ENCODE measurements around the gene SKIL.

The SKIL gene

GRCh38 chr3:170413291-170413690, 55.8 kb downstream of the SKIL start:
- DNase-seq, result no peak

- DNase-seq, result peak; percentile 81
These were observed 56.7 kb downstream of the SKIL start for GRCh38 chr3:170414202-170414663.

GRCh38 chr3:170417090-170417489, 59.6 kb downstream of the SKIL start:
- no peak for DNase-seq

GRCh38 chr3:170418422-170419398, 61.2 kb downstream of the SKIL start, which contains the start of gene CLDN11:
CLDN11 (plus strand) TSS chr3:170418868; CDS start chr3:170419067, 199 bp downstream.
- DNase-seq, result no peak

GRCh38 chr3:170419557-170420087, 62.1 kb downstream of the SKIL start:
- no peak for DNase-seq

GRCh38 chr3:170420307-170420821, 62.8 kb downstream of the SKIL start:
- DNase-seq, result no peak

- no peak for DNase-seq
These were observed 63.7 kb downstream of the SKIL start for GRCh38 chr3:170421111-170421641.

- DNase-seq, result no peak
These were observed 64.2 kb downstream of the SKIL start for GRCh38 chr3:170421758-170422157.

GRCh38 chr3:170423001-170423615, 65.6 kb downstream of the SKIL start:
- DNase-seq, result no peak

- no peak for DNase-seq
These were observed 67.4 kb downstream of the SKIL start for GRCh38 chr3:170424879-170425278.

GRCh38 chr3:170425491-170426239, 68.2 kb downstream of the SKIL start:
- DNase-seq, result no peak

- DNase-seq, result peak; percentile 41
These were observed 68.8 kb downstream of the SKIL start for GRCh38 chr3:170426240-170426797.

- no peak for DNase-seq
These were observed 70.6 kb downstream of the SKIL start for GRCh38 chr3:170428095-170428494.

- no peak for DNase-seq
These were observed 71.5 kb downstream of the SKIL start for GRCh38 chr3:170429050-170429449.

GRCh38 chr3:170431054-170431453, 73.5 kb downstream of the SKIL start:
- DNase-seq, result no peak

- DNase-seq, result no peak
These were observed 74.9 kb downstream of the SKIL start for GRCh38 chr3:170432416-170432815.

GRCh38 chr3:170436697-170437096, 79.2 kb downstream of the SKIL start:
- DNase-seq, result no peak

- no peak for DNase-seq
These were observed 79.7 kb downstream of the SKIL start for GRCh38 chr3:170437176-170437575.

- DNase-seq, result no peak
These were observed 80.3 kb downstream of the SKIL start for GRCh38 chr3:170437696-170438407.

GRCh38 chr3:170438836-170439235, 81.3 kb downstream of the SKIL start:
- no peak for DNase-seq

- DNase-seq, result no peak
These were observed 82.8 kb downstream of the SKIL start for GRCh38 chr3:170440344-170440743.

Data from hematopoietic multipotent progenitor cell treated with erythropoietin and hydrocortisone succinate and interleukin-3 and kit ligand, for 8 days (in vitro differentiated cells).